Lower leg skin (tissue), 3 donors: Measurements from ENCODE around the gene USP10.

Experiments used
- POLR2A ChIP-seq, 2 donors: fragments of 450-650 bp; IDR thresholded peaks; one replicate each; pipeline ENCODE4 v1.6.1; 2016 to 2017; ENCODE audit warnings: antibody characterized with exemption in 2 of 2, mild to moderate bottlenecking in 1 of 2, moderate library complexity in 1 of 2
- TF ChIP-seq, protein P1 (sequence below), 3 donors: fragments of 450-650 bp; IDR thresholded peaks; one replicate each; pipeline ENCODE4 v1.5.1; 2016; ENCODE audit warnings: antibody characterized with exemption in 3 of 3, mild to moderate bottlenecking in 3 of 3, moderate library complexity in 2 of 3

GRCh38 chr16:84670063-84670462 lies 29.7 kb upstream of the USP10 start:
- TF ChIP-seq, protein P1, sequence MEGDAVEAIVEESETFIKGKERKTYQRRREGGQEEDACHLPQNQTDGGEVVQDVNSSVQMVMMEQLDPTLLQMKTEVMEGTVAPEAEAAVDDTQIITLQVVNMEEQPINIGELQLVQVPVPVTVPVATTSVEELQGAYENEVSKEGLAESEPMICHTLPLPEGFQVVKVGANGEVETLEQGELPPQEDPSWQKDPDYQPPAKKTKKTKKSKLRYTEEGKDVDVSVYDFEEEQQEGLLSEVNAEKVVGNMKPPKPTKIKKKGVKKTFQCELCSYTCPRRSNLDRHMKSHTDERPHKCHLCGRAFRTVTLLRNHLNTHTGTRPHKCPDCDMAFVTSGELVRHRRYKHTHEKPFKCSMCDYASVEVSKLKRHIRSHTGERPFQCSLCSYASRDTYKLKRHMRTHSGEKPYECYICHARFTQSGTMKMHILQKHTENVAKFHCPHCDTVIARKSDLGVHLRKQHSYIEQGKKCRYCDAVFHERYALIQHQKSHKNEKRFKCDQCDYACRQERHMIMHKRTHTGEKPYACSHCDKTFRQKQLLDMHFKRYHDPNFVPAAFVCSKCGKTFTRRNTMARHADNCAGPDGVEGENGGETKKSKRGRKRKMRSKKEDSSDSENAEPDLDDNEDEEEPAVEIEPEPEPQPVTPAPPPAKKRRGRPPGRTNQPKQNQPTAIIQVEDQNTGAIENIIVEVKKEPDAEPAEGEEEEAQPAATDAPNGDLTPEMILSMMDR (IDR thresholded peaks at IDR 0.05): no peak
- TF ChIP-seq POLR2A (IDR thresholded peaks at IDR 0.05): no peak
